Gastroesophageal sphincter (tissue), 2 donors: ENCODE data around the gene SUSD6.

Source experiments
- EP300 ChIP-seq: sonication (generic); formaldehyde crosslinking; IDR thresholded peaks from one replicate; pipeline ENCODE4 v1.6.1; 2017; ENCODE audit warnings: antibody characterized with exemption, mild to moderate bottlenecking
- POLR2AphosphoS5 ChIP-seq: sonication (generic); formaldehyde crosslinking; IDR thresholded peaks from one replicate; pipeline ENCODE4 v1.6.1; 2017; ENCODE audit warnings: antibody characterized with exemption

- no peak for TF ChIP-seq POLR2AphosphoS5
- no peak for TF ChIP-seq EP300
Observed at GRCh38 chr14:69571449-69572029, 39.9 kb upstream of the SUSD6 start.
